ENCODE measurements around the gene CEMIP.

DNA sequence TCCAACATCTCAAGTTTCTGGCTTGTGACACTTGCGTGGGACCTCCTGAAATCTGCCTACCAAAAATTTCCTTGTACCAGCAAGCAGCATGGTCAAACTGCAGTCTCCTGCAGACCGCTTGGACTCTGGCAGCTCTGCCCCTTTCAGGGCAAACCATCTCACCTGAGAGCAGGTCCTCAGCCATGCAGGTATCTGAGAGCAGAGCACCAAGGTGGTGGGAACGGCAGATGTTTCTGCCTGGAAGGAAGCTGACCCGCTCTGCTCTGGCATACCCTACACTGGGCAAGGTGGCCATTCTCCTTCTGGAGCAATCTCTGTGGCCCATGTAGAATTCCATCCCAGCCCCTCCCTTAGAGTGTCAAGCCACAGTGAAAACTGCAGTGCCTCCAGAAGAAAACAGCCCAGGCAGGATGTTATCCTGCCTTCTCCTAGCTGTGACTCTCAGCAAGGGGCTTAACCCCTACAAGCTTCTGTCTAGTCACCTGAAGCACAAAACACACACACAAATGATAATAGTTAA, 188.9 kb downstream of the CEMIP start:
- TF ChIP-seq EZH2phosphoT487 (IDR thresholded peaks at IDR 0.05; ENCODE audit: borderline replicate concordance) (no peak), CTCF (IDR thresholded peaks at IDR 0.05 in 2 of 3, conservative IDR thresholded peaks at IDR 0.05 in 1 of 3; ENCODE audit: borderline replicate concordance in 1 of 3, insufficient read depth in 1 of 3, low read depth in 2 of 3, low read length in 2 of 3) (no peak), POLR2A (IDR thresholded peaks at IDR 0.05; ENCODE audit: borderline replicate concordance, extremely low read depth, insufficient read depth, insufficient read length) (no peak), JUND (IDR thresholded peaks at IDR 0.05) (no peak), POLR2AphosphoS5 (IDR thresholded peaks at IDR 0.05; ENCODE audit: low read depth, low read length) (no peak), RAD21 (IDR thresholded peaks at IDR 0.05; ENCODE audit: low read depth) (no peak)
- TF ChIP-seq, protein P1, sequence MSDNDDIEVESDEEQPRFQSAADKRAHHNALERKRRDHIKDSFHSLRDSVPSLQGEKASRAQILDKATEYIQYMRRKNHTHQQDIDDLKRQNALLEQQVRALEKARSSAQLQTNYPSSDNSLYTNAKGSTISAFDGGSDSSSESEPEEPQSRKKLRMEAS (IDR thresholded peaks at IDR 0.05), result no peak

Data from HCT116 (cell line).